ENCODE measurements around the gene MOCS1.

GRCh38 chr6:39855356-39855995 is 78.8 kb downstream of the MOCS1 start:
- TF ChIP-seq CTCF (conservative IDR thresholded peaks at IDR 0.05) (no peak), EZH2 (IDR thresholded peaks at IDR 0.05; ENCODE audit: low read depth) (no peak)
